VCaP (cell line): ENCODE measurements around the gene DENND10.
A peak's percentile ranks its signal among the peaks of the same experiment; 100 is the strongest.
"Not testable (repeated sequence)": the region's sequence is repeated elsewhere in the genome, so short reads cannot be mapped to it uniquely, and the experiment has no call there.

Experiments used
- H3K27ac ChIP-seq: fragments of 450-650 bp; 2 replicates; pipeline ENCODE4 v1.5.1; 2017
- CTCF ChIP-seq: fragments of 450-650 bp; conservative IDR thresholded peaks from 2 replicates; pipeline ENCODE4 v1.5.1; 2017; ENCODE audit warnings: mild to moderate bottlenecking, moderate library complexity

The DENND10 gene

GRCh38 chr10:119101366-119102098, 2.4 kb upstream of the DENND10 start:
- peak overlapping the region; percentile 77 for H3K27ac ChIP-seq
- TF ChIP-seq CTCF, result no peak

GRCh38 chr10:119103241-119103902, 541 bp upstream of the DENND10 start:
- H3K27ac ChIP-seq, result peak overlapping the region; percentile 77
- no peak for TF ChIP-seq CTCF

- no peak for TF ChIP-seq CTCF
- H3K27ac ChIP-seq, result peak overlapping the region; percentile 72
These were observed 722 bp downstream of the DENND10 start for GRCh38 chr10:119104654-119105015.

GRCh38 chr10:119105155-119105554, 1.2 kb downstream of the DENND10 start:
- TF ChIP-seq CTCF, result no peak
- H3K27ac ChIP-seq, result peak overlapping the region; percentile 72; the same call in 1 of the 2 replicates

GRCh38 chr10:119105899-119106298, 2.0 kb downstream of the DENND10 start:
- not testable (repeated sequence) for H3K27ac ChIP-seq

- not testable (repeated sequence) for H3K27ac ChIP-seq
These were observed 3.2 kb downstream of the DENND10 start for GRCh38 chr10:119107106-119107505.

- H3K27ac ChIP-seq, result not testable (repeated sequence)
These were observed 3.9 kb downstream of the DENND10 start for GRCh38 chr10:119107771-119108170.

- H3K27ac ChIP-seq, result no peak overlapping the region
- no peak for TF ChIP-seq CTCF
These were observed 8.1 kb downstream of the DENND10 start for GRCh38 chr10:119112056-119112455.

GRCh38 chr10:119113751-119114732, 10.1 kb downstream of the DENND10 start:
- no peak overlapping the region for H3K27ac ChIP-seq
- TF ChIP-seq CTCF, result no peak
